CD1c-positive myeloid dendritic cell (primary cell): ENCODE results near the gene PASK.

Experiments used
- DNase-seq: peaks from one replicate; pipeline ENCODE4 v3.0.0-alpha.2; 2016; ENCODE audit errors: extremely low spot score

Gene PASK

DNA sequence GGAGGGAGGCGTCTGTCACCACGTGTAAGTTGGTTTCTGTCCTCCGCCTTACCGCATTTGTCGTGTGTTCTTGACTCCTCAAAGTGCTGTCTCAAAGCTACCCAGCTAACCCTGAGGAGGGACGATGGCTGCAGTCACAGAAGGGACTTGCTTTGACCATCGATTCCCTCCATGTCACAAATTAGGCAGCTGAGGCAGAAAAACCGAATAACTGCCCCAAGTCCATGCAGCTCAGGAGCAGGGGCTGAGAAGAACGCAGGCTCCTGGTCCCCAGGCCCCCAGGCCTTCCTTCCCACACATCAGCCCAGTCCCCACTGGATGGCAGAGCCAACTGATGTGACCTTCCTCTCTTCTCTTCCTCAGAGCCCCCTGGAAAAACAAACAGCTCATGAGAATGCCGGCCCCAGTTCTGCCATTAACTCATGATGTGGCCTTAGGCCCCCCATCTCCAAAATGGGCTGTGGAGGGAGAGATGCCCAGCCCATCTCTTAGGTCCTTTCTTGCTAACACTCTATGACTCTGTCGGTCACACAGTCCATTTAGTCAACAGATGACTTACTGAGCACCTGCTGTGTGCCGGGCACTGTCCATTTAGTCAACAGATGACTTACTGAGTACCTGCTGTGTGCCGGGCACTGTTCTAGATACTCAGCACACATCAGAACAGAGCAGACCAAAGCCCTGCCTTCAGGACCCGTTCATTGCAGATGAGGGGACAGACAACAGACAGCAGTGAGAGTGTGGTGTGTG lies 66.8 kb downstream of the PASK start:
- DNase-seq = no peak

- DNase-seq = no peak
Measured at GRCh38 chr2:241081643-241082340, 67.5 kb downstream of the PASK start.

DNA sequence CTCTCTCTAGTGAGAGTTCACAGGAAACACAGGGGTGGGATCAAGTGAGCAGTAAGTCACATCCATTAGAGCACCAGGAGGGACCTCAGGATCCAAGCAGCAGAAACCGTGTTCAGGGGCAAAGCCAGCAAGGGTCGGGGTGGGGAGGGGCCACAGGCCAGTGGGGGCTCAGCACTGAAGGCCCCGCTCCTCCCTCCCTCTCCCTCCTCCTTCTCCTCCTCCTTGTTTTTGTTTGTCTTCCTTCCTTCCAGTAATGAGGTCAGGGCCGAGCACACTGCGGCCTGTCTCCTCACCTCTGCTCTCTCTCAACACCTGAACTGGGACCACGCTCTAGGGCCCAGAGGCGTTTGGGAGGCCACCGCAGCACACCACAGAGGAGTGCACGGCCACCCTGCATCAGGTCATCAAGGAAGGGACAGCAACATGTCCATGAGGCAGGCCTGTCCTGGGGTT lies 68.1 kb downstream of the PASK start:
- DNase-seq = no peak

DNA sequence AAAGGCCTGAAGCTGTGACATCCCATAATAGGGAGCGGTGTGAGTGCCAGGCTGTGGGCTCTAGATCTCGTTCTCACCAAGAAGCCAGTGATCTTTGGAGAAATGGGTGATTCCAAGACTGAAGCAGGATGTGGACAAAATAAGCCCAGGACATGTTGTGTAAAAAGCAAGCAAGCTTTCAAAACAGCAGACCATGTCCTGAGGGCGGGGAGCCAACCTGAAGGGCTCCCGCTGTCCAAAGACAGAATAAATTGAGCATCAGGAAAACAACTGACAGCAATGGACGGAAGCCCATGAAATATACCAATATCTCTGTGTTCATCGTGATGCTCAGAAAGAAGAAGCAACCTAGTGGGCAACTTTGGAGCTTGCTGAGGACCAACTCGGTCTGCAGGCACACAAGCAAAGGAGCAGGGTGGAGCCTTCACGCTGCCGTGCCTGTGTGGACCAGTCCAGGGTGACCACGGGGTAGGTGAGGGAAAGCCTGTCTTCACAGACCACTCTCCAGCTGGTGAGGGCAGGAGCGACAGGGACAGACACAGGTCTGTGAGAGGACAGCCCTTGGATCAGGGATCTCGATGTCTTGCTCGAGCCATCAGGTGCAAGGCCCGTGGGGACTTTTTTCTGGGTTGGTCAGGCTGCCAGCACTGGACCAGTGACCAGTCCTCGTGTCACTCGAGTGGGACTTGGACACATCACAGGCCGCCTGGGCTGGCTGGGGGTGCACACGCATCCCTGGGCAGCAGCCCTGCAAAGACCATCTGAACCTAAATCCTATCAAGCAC lies 68.7 kb downstream of the PASK start:
- no peak for DNase-seq

GRCh38 chr2:241074901-241075540 lies 74.3 kb downstream of the PASK start:
- DNase-seq = no peak

DNA sequence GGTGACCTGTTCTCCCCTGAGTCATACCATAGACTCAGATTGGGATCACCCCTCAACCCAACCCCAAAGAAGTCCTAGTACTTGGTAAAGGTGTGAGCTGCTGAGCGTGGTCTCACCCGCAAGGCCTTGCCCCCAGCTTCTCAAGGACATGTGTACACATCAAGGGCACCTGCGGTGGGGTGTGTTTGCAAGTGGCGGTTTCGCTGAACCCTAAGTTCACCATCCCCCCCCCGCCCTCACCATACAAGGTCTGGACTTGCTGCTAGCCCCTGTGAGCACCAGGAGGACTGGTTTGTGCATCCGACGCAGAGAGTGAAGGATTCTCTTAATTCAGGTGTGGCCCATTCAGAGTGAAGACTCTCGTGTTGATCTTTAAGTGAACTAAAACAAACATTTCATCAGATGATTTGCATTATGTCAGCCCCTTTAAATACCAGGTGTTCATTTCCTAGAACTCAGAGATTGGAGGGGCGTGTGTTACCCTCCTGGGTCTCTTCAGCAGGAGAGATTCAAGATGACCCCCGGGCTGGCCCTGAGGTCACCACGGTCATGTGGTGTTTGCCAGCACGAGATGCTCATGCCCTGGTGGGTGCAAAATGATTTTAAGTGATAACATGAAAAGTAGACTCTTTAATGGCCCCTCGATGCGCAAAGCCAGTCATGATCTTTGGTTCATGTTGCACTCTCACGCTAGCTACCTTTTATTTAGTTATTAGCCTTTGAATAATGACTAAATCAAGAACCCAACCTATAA lies 75.0 kb downstream of the PASK start:
- DNase-seq = no peak

DNA sequence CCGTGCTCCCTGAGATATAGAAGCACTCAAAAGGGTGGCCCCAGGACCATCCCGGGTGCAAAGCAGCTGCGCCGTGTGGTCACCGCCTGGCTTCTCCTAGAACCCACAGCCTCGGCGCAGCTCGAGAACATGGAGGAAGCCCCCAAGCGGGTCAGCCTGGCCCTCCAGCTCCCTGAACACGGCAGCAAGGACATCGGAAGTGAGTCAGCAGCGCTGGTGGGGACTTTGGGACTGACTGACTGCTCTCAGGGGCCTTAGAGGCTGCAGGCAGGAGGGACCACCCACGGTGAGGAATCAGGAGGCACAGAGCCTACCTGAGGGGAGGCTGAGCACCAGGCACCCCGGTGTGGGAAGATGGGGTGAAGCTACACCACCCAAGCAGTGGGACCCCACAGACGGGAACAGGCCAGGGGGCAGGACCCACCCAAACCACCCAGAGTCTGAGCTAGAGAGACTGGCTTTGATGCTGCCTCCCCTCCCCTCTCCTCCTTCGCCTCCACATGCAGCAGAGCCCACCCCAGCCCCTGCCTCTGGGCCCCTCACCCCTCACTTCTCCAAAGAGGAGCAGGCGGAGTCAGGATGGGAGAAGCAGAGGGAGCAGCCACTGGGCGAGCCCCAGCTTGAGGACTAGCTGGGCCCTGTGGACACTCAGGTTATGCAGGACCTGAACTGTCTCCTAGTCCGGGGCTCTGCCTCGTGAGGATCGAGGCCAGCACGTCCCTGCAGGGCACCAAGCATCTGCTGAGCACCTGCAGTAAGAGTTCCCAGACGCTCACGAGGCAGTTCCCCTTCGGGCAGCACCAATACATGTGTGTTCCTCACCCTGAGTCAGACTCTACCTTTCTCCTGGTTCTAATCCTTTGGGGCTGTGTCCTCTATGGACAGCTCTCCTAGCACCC lies 75.9 kb downstream of the PASK start:
- no peak for DNase-seq

GRCh38 chr2:241072553-241073165 lies 76.6 kb downstream of the PASK start:
- no peak for DNase-seq

DNA sequence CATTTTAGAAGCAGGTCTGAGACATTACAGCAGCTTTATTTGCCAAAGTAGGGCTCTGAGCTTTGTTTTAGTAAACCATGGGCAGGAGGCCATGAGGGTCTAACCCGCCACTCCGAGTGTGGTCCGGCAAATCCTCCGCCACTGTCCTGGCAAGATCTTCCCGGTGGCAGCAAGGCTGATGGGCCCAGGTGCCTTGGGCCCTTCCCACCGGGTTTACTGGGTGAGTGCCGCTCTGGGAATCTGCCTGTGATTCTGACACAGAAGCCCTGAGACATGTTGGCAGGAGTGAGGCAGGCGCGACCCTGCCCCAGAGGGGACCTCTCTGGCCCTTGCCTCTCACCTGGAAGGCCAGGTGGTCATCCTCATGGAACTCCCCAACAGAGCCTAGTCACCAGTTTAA lies 77.1 kb downstream of the PASK start:
- DNase-seq = no peak

DNA sequence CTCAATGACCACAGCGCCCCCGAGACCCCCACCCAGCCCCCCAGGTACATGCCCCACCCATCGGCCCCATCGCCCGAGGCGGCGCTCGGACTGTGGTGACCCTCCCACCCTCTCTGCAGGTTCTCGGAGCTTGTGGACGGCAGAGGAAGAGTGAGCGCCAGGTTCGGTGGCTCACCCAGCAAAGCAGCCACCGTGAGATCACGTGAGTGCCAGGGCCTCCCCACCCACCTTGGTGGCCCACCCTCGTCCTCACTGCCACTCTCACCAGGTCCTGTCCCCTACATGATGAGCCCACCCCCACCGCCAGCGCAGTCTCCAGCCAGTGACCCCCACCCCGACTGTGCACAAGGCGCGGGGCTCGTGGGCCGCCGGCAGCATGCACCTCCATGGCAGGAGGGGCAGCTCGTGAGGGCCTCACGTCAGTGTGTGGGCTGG lies 77.6 kb downstream of the PASK start:
- no peak for DNase-seq

GRCh38 chr2:241070811-241071676 lies 78.2 kb downstream of the PASK start:
- no peak for DNase-seq

- DNase-seq = no peak
Measured at GRCh38 chr2:241070361-241070760, 78.9 kb downstream of the PASK start.

DNA sequence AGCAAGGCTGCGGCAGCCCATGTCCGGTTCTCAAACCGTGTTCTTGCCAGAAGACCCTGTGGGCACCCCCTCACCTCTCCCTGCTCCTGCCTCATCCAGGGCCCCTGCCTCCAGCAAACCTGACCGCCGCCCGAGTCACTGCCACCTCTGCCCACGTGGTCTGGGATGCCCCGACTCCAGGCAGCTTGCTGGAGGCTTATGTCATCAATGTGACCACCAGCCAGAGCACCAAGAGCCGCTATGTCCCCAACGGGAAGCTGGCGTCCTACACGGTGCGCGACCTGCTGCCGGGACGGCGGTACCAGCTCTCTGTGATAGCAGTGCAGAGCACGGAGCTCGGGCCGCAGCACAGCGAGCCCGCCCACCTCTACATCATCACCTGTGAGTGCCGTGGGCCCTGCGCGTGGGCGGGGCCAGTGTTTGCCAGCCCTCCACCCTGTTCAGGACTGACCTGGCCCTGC lies 79.4 kb downstream of the PASK start:
- DNase-seq = no peak

DNA sequence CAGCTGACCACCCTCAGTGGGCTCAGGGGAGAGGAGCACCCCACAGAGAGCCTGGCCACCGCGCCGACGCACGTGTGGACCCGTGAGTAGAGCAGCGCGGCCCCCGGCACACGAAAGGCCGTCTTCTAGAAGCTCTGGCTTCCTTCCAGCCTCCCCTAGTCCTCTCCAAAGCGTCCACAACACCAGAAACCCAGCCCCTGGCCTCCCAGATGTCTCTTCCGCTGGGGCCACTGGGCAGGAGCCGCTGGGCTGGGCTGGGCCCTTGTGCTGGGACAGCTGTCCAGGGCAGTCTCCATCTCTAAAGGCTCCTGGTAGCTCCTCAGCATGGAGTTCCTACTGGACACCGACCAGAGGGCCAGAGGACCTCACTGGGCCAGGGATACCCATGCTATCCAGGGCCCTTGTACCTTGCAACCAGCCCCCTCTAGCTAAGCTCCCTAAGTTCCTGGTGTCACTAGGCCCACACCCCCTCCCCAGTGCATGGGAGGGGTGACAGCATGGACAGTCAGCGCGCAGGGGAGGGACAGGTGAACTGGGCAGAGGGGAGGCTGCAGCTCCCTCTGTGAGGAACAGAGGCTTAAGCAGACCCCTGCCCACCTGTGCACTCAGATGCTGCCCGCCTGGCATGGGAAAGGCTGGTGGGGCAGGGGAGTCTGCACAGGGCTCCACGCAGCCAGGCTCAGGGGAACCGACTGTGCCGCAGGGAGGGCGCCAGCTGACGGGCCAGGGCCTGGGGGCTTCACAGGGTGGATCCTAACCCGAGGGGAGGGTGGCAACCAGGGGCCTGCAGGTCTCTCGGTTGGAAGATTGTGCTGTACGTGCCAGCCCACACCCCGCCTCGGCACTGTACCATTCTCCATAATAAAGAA lies 80.1 kb downstream of the PASK start:
- no peak for DNase-seq

GRCh38 chr2:241068136-241068941 lies 80.9 kb downstream of the PASK start:
- DNase-seq = no peak

DNA sequence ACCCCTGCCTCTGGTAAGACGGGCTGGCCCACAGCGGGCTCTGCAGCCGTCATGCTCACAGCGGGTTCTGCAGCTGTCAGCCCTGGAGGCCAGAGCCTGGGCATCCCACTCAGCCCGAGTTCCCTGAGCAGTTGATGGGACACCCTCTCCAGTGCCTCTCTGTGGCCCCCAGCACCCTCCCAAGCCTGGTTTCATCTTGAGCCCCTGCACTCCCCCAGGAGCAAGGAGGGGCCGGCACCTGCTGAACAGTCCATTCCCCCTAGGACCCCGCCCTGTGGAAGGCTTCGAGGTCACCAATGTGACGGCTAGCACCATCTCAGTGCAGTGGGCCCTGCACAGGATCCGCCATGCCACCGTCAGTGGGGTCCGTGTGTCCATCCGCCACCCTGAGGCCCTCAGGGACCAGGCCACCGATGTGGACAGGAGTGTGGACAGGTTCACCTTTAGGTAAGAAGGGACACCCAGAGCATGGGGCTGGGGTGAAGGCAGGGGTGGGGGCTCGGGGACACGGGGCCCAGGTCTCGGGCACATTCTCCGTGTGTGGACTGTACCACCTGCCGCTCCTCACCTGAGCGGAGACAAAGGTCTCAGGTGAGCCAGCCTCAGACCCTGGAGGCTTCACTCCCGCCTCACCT lies 81.7 kb downstream of the PASK start:
- DNase-seq = no peak
